H1 (cell line): ENCODE data around the gene TUBGCP3. TPM values are rescaled to one million over a fixed set of nuclear protein-coding genes. Genes with fewer than 3 reads are reported as not detected.

Experiments
- ATF2 ChIP-seq: IDR thresholded peaks from 2 replicates; pipeline ENCODE4 v1.6.1; 2012; ENCODE audit warnings: low read length, inconsistent platforms
- BCL11A ChIP-seq, 2 experiments: IDR thresholded peaks; one replicate each; pipeline ENCODE4 v1.6.1; 2011; ENCODE audit warnings: low read depth in 2 of 2, low read length in 2 of 2, mild to moderate bottlenecking in 2 of 2
- polyA plus RNA-seq, 7 experiments: library from polyadenylated mRNA; depleted of rRNA in 3 of 7; stranded (reverse) in 5 of 7; unstranded in 2 of 7; fragments of >200 nt in 5 of 7; fragments of 200-250 nt in 2 of 7; gene quantifications; 1 replicate in 5 of 7; 2 replicates in 1 of 7; 4 replicates in 1 of 7; pipeline versions ENCODE4 v1.2.1 to v1.2.3, GENCODE V29; 2011 to 2013; ENCODE audit warnings: missing spikeins in 2 of 7, mixed read lengths in 2 of 7
- total RNA-seq: library from RNA; stranded (reverse); fragmentation: NEBNext Ultra II Directional; extraction: Animal tissue kit (Norgen Biotek cat#: 25700); gene quantifications from 2 replicates; pipeline ENCODE4 v1.2.1, GENCODE V29; 2021

Gene TUBGCP3
- total and polyA plus RNA-seq, 2 of the 8 experiments (the other 6 are each of a cell fraction or from before 2014, with no cell fraction given): 27.0 to 31.7 TPM

GRCh38 chr13:112580211-112580610 is 7.7 kb downstream of the TUBGCP3 start (continued):
- TF ChIP-seq ATF2: no peak
- TF ChIP-seq BCL11A (IDR thresholded peaks at IDR 0.05; ENCODE audit: low read depth in 2 of 2, low read length in 2 of 2): no peak
